ENCODE data around the gene PDCD1. TPM values are rescaled to one million over a fixed set of nuclear protein-coding genes. Genes with fewer than 3 reads are reported as not detected.

The PDCD1 gene
- polyA plus RNA-seq, 1 experiment, result not detected

- Histone ChIP-seq H3K27ac (ENCODE audit: low read depth, low read length) (peak overlapping the region; percentile 80), H3K27me3 (ENCODE audit: control insufficient read depth, insufficient read depth, low read length) (peaks cover 2% of the 10 kb centered on the region), H3K9me3 (ENCODE audit: control insufficient read depth, insufficient read depth, low read length) (peaks cover 4% of the 10 kb centered on the region; the same call in 1 of the 2 replicates), H3K4me3 (ENCODE audit: low read depth, low read length) (peak overlapping the region; percentile 43)
- ChIA-PET CTCF (no interaction called here), POLR2A (interaction anchor here (1.1 kb wide), 1 partner anchor 83 kb away, joined by 3 read pairs; no protein-coding TSS in a partner anchor)
- DNase-seq (ENCODE audit: low read depth, low spot score), result no peak
- TF ChIP-seq CTCF (IDR thresholded peaks at IDR 0.05; ENCODE audit: low read depth, low read length), result 0 out of 2 replicates have a peak, but pooled peaks have one; percentile 13
Observed at GRCh38 chr2:241882091-241882625, 23.5 kb upstream of the PDCD1 start.

GRCh38 chr2:241880311-241881073, 21.8 kb upstream of the PDCD1 start:
- Histone ChIP-seq H3K4me3 (ENCODE audit: low read depth, low read length) (peak overlapping the region; percentile 73), H3K27ac (ENCODE audit: low read depth, low read length) (no peak overlapping the region), H3K27me3 (ENCODE audit: control insufficient read depth, insufficient read depth, low read length) (peaks cover 2% of the 10 kb centered on the region), H3K9me3 (ENCODE audit: control insufficient read depth, insufficient read depth, low read length) (peaks cover 3% of the 10 kb centered on the region; the same call in 1 of the 2 replicates)
- ChIA-PET POLR2A (no interaction called here), CTCF (no interaction called here)
- no peak for DNase-seq (ENCODE audit: low read depth, low spot score)
- TF ChIP-seq CTCF (IDR thresholded peaks at IDR 0.05; ENCODE audit: low read depth, low read length), result no peak

GRCh38 chr2:241879326-241879725, 20.6 kb upstream of the PDCD1 start:
- H3K27ac ChIP-seq (ENCODE audit: low read depth, low read length), result no peak overlapping the region
- POLR2A ChIA-PET, result no interaction called here
- CTCF ChIA-PET, result interaction anchor here (0.5 to 1.9 kb wide), 6 partner anchors 10 to 191 kb away, joined by 3 to 12 read pairs (median 4); partner anchors contain the start of gene RTP5

GRCh38 chr2:241877989-241878970, 19.6 kb upstream of the PDCD1 start:
- CTCF ChIA-PET, result interaction anchor here (0.6 to 1.9 kb wide), 17 partner anchors 8 to 190 kb away, joined by 3 to 12 read pairs (median 3); partner anchors contain the start of genes D2HGDH and RTP5

More at GRCh38 chr2:241879326-241879725, 20.6 kb upstream of the PDCD1 start:
- TF ChIP-seq CTCF (IDR thresholded peaks at IDR 0.05; ENCODE audit: low read depth, low read length), result no peak
- Histone ChIP-seq H3K27me3 (ENCODE audit: control insufficient read depth, insufficient read depth, low read length) (peaks cover 2% of the 10 kb centered on the region), H3K4me3 (ENCODE audit: low read depth, low read length) (no peak overlapping the region), H3K9me3 (ENCODE audit: control insufficient read depth, insufficient read depth, low read length) (peaks cover 14% of the 10 kb centered on the region)
- no peak for DNase-seq (ENCODE audit: low read depth, low spot score)

More at GRCh38 chr2:241877989-241878970, 19.6 kb upstream of the PDCD1 start:
- peaks cover 22% of the 10 kb centered on the region for H3K9me3 ChIP-seq (ENCODE audit: control insufficient read depth, insufficient read depth, low read length)
- POLR2A ChIA-PET, result no interaction called here
- H3K4me3 ChIP-seq (ENCODE audit: low read depth, low read length), result no peak overlapping the region
- peaks cover 2% of the 10 kb centered on the region for H3K27me3 ChIP-seq (ENCODE audit: control insufficient read depth, insufficient read depth, low read length)
- H3K27ac ChIP-seq (ENCODE audit: low read depth, low read length), result no peak overlapping the region
- peak; percentile 71 for TF ChIP-seq CTCF (IDR thresholded peaks at IDR 0.05; ENCODE audit: low read depth, low read length)
- DNase-seq (ENCODE audit: low read depth, low spot score), result no peak

Data from AG04450 (cell line).